ENCODE results near the gene POLG.

POLG gene

DNA sequence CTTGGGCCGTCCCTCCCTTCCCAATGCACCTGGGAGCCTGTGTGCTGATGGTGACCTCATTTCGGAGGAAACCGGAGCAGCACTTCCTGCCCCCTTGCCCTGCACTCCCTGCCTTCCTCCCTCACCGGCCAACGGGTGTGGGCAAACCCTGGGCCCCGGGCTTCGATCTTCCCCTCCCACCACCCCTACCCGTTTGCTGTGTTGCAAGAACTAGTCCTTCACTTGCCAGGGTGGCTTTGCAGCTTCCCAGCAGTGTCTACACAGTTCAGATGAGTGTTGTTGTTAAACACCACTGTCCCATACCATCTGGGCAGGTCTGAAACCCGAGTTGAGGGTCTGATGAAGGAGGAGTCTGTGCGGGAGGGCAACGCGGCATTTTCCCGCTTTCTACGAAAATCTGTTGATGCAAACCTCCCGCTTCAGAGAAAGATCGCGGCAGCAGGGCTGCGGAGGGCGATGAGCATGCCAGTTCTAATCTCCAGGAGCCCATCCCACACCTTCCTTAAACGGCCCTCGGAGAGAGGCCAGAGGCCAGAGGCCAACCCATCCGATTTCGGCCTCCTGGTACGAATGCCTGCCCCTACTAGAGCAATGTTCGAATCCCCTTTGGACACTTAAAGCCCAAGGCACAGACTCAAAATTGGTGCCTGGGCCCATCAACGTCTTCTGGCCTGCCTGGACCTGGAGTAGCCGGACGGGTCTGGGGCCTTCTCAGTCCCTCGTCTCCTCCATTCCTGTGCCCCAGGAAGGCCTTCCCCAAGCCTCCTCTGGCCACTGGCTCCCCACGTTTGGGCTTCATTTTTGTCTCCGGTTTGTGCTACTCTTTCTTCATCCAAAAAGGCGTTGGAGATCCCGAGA lies 35.7 kb upstream of the POLG start:
- DNase-seq = no peak

DNA sequence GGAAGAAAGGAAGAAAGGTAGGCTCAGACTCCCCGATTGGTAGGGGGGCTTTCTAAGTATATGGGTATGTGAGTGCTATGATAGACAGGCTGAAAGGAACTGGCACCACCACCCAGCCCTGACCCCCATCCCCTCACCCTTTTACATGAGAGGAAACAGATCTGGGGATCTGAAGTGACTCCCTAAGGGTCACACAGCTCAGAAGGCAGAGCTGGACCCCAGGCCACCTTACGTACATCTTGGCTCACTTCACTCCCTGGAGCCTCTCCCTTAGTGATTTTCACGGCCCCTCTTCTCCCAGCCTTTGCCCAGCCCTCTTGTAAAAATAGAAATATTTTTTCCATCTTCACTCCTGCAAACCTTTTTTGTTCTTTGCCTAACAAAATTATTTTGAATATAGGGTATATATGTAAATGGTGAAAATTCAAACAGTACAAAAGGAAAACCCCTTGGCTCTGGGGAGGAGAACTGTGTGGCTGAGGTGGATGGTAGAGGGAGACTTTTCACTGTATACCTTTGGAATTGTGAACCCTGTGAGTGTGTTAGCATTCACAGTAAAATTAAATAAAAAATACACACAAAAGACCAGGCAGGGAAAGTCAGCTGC lies 34.8 kb upstream of the POLG start:
- DNase-seq = no peak

DNA sequence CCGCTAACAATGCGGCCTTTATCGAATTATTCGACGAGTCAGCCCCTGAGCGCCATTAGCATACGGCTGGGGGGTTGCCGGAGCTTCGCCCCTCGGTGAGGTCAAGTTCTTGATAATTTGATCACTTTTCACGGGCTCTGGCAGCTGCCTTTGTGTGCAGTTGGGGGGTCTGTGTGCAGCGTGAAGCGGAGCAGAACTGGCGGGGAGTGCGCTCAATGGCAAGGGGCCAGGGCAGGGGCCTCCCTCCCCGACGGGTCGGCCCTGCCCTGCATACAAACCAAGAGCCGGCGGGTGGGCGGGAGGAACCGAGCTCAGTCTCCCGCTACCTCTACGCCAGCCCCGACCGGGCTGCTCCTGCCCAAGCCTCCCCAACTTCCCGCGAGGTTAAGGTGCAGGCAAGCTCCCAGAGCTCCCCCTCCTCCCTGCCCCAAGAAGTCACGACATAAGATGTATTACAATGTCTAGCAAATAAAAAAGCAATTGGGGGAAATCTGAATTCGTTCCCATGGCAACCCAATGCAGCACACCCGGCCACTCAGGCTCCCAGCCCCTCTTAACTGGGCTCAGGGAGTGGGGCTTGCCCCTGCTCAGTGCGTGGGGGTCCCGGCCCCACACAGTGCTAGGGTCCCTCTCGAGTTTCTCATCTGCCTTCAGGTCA lies 34.1 kb upstream of the POLG start:
- DNase-seq = no peak

DNA sequence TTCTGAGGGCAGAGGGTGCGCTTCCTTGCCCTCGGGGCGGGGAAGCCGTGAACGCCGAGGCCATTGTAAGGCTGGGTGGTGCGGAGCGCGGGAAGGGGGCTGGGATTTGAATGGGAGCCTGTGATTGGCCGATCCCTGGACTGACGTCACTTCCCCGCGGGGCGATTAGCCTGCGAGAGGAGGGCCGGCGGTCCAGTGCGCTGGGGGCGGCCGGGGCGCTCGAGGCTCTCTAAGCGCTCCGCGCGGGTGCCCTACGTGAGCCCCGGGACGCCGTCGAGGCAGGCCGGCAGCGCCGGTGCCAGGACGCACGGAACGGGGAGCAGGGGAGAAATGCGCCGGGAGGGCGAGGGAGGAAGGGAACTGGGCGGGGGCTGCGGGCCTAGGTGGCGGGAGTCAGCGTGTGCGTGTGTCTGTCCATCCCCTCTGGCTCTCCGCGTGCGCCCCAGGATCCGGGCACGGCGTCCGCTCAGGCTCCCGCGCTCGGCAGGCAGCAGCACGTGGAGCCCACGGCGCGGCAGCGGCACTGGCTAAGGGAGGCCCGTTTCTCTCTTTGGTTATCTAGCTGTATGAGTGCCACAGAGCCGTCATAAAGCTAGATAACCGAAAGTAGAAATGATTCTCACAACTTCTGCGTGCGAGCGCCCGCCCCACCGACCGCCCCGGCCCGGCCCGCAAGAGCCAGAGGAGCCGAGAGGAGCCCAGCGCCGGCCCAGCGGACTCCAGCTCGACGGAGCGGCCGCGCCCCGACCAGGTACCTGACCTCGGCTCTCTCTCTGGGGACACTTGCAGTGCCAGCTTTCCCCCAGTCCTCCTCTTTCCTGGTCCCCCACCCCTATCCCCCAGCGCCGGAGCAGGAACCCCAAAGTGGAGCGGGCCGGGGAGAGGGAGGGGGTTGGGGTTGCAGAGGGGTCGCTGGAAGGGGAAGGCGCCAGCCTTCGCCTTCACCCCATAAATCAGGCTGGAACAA lies 33.1 kb upstream of the POLG start:
- no peak for DNase-seq

DNA sequence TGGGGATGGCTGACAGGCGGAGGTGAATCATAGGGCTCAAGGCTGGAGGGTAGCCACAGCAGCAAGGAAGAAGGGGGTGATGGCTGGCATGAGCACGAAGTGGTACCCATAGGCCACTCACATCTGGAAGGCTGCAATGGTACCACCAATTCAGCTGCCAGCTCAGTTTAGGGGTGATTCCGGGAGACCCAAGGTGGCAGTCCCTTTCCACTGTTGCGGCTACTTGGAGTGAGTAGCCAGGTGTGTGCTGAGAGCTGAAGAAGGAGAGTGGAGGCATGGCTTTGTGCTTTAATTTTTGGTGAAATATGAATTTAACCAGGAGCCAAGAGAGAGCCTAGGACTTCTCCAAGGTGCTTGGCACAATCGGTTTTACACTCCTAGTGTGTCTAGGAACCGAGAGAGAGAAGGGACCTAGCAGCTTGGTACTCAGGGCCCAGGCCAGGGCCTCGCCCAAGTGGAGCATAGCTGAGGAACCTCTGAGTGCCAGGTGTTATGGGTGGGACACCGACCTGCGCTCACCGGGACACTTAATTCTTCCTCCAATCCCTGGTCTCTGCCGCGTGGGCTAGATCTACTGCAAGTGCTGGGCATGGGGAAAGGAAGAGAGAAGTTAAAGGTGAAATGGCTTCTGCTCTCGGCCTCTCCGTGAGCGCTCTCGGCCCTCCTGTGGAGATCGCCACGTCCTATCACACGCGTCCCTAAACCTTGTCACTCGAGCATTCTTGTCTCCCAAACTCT lies 32.2 kb upstream of the POLG start:
- DNase-seq = no peak

DNA sequence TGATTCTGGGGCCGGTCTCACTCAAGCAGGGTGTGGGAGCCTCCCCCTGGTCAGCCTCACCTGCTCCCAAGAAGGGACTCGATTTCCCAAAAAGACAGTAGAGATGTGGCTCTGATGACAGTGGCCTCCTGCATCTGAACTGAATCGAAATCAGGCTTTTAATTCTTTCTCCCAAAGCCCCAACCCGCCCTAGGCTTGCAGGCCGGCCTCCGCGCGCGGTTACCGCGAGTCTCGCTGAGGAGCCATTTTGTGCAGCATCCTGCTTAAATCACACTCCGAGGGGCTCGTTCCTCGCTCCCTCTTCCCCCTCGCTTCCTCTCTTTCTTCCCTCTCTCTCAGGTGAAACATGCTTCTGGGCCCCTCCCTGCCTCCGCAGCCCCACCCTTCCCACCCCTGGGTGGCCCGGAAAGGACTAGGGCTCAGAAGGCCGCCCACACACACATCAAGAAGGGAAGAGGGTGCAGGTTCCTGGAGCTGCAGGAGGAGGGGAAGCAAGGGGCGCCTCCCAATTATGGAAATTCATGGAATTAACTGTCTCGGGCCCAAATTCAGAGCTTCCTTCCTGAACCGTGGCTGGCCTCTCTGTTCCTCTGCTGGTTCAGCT lies 30.9 kb upstream of the POLG start:
- no peak for DNase-seq

DNA sequence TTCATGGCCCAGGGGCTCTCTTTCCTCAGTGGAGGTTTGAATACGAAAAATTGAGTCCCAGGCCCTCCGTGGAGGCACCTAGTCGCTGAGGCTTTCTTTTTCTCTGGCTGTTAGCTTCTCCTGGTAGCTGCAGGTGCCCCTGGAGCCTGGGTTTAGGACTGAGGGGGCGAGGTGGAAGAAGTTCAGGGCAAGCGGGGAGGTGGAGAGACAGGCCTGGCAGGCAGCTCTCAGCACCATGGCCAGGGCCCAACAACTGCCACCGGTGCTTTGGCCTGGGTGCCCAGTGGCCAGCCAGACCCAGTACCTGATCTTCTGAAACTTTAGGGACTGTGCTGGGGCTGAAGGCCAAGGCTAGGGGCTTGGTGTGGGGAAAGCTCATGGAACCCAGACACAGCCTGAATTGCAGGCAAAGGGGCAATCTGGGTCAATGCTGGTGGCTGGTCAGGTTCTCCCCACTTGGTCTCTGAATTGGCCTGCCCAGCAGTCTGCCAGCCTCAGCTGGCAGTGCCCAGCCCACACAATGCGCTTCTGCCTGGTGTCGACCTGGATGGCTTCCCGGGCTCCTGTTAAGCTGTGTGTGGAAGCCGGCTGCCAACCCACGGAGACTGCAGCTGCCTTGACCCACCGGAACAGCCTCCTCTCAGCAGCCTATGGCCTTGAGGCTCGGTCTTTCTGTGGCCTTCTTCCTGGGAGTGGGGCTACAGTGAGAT lies 30.3 kb upstream of the POLG start:
- no peak for DNase-seq

DNA sequence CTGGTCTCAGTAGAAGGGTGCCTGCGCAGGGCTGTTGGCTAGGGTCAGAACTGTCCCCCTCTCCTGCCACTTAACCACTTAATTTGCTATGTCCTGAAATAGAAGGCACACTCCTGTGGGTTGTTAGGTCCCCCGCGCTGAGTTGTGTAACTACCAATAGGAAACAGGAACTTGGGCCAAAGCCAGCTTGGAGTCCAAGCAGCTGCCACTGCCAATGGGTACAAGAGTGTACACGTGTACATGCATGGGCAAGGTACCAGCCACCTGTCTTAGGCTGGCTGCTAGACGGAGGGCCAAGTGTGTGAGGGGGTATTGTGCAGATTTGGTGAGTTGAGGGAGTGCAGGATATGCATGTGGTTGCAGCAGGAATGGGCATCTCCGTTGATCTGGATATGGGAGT lies 29.7 kb upstream of the POLG start:
- peak; percentile 31 for DNase-seq

DNA sequence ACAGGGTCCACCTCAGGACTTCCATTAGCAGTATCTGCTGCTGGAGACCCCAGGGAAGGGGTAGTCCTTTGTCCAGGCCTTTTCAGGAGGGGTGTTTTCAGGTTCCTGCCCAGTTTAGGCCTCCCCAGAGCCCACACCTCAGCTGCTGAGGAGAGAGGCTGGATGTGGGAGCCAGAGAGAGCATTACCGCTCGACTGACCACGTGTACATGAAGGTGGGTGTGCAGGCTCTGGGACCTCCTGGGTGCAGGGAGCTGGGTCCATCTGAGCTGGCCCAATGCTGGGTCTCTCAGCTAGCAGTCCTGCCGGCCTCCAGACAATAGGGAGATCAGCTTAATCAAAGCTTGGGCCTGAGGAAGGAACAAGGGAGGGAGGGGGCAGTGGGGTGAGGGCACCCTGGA lies 29.1 kb upstream of the POLG start:
- no peak for DNase-seq

DNA sequence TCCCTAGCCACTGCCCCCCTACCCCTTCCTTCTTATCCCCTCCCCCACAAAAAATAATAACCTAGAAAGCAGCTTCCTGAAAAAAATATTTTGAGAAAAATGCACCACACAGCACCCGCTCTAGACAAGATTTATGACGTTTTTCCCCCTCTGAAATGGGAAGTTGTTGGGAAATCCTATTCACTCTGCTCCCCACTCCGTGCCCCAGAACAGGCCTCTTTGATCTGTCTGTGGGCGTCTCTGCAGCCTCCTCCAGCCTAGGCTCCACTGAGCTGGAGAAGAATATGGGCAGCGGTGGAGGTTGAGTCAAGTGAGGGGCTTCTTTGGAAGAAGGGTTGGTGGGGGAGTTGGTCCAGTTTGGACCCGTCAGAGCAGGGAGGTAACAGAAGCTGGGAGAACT lies 28.5 kb upstream of the POLG start:
- no peak for DNase-seq

DNA sequence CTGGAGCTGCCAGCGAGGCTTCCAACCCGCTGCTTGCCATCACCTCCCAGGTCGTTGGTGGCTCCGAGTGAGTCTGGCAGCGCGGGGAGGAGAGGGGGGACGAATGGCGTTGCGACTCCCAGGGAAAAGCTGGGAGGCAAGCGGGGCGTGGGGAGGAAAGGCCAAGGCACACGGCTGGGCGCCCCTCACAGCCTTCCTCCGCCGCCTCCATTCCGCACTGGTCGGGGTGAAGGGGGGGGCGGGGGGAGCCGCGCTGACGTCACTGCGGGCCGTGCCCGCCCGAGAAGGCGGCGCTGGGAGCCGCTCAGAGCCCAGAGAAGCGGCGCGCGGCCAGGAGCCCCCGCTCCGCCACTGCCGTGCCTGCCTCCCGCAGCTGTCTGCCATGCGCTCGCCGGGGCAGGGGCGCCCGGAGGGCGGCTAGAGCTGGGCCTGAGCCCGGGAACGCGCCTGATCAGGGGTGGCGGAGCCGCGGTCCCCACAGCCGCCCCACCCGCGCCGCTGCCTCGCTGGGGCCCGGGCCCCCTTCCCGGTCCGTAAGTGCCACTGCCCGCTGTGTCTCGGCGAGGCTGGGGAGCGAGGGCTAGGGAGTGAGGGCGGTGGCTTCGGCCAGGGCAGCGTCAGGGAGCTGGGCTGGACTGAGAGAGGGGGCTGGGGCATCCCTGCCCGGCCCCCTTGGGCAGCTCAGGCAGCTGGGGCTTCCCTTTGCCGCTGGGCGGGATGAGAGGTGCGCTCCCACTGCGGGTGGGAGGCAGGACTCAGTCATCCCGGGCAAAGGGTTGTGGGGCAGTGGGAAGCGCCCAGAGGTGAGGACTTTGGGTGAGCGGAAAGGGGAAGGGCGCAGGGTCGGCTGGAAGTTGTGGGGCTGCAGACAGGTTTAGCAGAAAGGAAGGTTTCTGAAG lies 27.8 kb upstream of the POLG start:
- DNase-seq = no peak

DNA sequence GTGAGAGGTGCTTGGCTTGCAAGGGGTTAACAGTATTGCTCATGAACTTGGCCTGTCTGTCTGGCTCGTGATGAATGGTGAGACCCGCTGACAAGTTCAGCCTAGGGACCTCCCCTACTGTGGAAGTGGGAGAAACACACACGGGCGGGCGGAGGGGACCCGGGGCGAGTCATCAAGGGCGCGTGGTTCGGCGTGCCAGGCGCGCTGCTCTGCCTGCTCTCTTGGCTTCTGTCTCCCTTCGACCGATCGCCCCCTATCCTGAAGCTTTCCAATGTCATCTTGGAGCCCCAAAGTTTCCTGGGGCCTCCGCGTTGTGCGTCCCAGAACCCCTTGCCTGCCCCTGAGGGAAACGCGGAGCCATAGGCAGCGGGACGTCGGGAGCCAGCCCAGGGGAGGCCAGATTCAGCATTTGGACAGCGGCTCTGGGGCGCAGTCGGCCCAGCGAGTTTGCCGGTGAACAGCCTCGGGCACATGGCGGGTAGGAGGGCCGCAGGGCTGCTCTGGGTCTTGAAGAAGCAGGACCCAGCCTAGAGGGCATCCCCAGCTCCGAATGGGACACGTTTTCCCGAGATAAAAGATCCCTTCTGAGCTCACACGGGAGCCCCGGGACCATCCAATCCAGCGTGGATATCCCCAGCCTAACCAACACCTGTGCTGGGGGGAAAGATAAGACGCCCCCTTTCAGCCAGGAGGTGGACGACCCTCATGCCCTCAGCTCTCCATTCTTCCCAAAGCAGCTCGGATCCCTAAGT lies 27.0 kb upstream of the POLG start:
- peak; percentile 64 for DNase-seq

DNA sequence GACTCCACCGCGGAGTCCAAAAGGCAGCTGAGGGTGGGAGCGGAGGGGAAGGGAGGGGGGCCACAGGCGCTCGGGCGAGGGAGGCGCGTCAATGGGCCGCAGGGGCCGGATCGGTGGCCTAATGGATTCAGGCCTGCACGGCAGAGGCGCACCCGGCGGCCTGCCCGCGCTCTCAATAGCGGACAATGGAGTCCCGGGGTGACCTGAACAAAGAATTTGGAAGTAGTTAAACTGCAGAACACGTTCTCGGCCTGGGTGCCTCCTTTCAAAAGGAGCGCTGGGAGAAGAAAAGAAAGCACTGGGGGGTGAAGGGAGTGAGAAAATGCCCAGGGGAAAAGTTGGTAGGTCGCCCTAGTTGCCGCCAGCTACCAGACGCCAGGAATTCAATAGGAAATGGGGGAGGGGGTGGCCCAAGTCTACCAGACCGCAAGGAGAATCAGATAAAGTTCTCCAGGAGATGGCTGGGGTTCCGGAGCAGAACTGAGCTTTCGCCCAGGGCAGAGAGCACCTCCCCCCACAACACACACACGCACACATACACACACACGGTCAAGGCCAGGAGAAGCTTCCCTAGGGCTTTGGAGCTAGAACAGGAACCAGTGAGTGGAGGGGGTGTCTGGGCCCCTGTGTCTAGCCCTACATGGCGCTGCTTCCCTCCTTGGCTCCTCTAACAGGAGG lies 25.8 kb upstream of the POLG start:
- no peak for DNase-seq

DNA sequence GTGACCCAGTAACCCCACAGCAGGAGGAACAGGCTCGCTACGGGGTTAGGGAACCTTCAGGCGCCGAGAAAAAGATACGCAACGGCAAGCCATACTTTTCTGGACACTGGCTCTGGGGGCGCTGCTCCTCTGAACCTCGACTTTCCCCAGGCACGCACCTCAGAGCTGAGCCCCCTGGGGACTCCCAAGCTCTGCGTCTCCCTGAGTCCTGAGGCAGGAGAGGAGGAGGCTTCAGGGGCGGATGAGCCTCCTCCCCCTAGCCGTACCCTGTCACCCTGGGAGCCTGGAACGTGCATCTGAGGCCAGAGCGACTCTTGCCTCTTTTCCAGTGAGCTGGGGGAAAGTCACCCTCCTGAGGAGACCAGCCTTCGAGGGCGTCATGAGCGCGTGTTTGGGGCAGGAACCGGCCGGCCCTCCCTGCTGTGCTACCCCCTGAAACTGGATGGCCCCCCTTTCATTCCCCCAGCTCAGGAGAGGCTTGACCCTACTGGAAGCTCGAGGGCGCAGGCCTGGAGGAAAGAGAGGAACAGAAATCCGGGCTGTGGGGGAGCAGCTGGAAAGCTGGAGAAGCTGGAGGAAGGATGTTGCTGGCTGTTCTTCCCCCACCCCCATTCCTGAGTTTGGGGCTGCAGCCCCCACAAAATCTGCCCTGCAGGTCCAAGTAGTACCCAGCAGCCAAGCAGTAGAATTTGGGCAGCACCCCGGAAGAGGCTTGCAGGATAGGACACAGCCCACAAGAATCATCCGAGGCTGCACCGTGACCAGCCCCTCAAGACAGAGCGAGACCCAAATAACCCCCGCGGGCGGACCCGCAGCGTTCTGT lies 25.1 kb upstream of the POLG start:
- DNase-seq = no peak

DNA sequence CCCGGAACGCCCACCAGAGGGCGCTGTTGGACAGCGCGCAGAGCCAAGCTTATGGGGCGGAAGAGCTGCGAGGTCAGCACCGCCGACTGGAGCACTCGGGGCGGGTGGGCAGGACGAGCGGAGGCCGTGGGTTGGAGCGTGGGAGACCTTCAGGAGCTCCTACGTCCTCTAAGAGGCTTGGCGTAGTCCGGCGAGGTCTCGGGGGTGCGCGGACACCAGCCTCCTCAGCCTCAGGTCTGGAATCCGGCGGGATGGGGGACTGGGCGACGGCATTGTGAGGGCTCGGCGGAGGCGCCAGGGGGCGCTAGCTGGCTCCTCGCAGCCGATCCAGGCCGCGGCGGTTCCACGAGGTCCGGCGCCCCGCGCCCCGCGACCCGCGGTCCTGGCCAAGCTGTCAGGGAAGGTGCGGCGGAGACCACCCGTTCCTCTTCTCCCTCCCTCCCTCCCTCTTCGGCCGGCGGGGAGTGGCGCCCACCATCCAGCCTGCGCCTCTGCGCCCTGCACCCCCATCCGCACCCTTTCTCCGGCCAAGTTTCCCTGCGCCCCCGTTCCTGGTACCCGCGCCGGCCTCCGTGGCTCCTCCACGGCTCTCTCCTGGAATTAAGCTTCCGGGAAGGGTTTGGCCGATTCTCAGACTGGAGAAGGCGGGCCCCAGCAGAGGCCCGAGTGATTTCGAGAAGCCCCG lies 24.3 kb upstream of the POLG start:
- peak; percentile 88 for DNase-seq

DNA sequence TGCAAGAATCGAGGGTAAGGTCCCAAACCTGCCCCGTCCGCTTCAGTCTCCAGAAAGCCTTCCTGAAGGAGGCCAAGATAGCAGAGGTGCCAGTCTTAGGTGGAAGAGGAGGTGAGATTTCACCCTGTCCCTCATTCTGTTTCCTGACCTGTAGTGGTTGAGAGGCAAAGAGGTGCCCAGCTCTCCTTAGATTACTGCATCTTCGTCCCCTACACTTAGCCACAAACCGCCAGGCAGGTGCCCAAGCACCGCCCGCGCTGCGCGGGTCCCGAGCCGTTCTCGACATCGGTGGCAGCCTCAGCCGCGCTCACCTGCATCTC lies 23.8 kb upstream of the POLG start:
- no peak for DNase-seq

DNA sequence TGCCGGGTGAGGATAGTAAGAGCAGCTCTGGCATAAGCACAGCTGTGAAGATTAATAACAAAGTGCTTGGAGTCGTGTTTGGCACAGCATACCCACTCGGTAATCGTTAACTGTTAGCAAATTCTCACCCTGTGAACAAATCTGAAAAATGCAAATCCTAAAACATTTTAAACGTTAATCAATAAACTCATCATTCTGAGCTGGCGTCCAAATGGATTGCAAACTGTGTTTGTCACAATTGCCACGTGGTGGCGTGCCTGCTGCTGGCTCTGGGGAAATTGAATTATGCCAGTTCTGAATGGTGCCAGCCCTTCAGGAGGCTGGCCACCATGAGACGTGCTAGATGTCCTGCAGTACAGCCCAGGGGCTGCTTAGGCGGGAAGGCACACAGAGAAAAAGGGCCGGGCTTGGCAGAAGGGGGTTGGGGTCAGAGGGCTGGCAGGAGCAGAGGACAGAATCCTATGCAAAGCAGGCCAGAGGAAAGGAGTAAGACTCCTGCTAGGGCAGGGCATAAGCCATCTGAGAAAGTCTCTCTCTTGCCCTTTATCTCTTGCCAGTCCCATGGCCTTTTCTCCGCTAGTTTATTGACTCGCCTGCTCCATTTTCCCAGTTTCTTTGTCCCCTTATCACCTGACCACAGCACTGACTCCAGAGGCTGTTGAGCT lies 22.1 kb upstream of the POLG start:
- DNase-seq = peak; percentile 11

Data from OCI-M1 (cell line).